Panc1 (cell line): ENCODE measurements around the gene ITLN1. TPM values are rescaled to one million over a fixed set of nuclear protein-coding genes. Genes with fewer than 3 reads are reported as not detected.

Experiments used
- ATAC-seq: fragments of 200-7000 bp; cut with Tn5 transposase; 2 replicates; pipeline ENCODE4 v1.9.1; 2020; ENCODE audit warnings: mild to moderate bottlenecking, moderate library complexity
- BruUV-seq: library from RNA; stranded (reverse); fragments of 400-500 nt; replicated peaks from 2 replicates; lab custom pipeline; 2021; lab: Mats Ljungman, UMichigan
- CTCF ChIA-PET: fragments of 300-600 bp; sonication (Branson Sonifier 250); formaldehyde crosslinking; loops from one replicate; lab custom pipeline; 2022; ENCODE audit warnings: antibody characterized with exemption; lab: Charles Lee
- POLR2A ChIA-PET: fragments of 300-600 bp; sonication (Branson Sonifier 250); formaldehyde crosslinking; loops from one replicate; lab custom pipeline; 2022; ENCODE audit warnings: antibody characterized with exemption; lab: Charles Lee
- DNase-seq: peaks from one replicate; pipeline ENCODE4 v3.0.0-alpha.2; 2010; ENCODE audit warnings: low read depth, low spot score
- H3K27ac ChIP-seq: 2 replicates; pipeline ENCODE4 v1.5.1; 2011; ENCODE audit warnings: mild to moderate bottlenecking, low read length, inconsistent platforms
- H3K27me3 ChIP-seq: fragments of 200-500 bp; sonication (Bioruptor generic); 2 replicates; pipeline ENCODE4 v1.6.0; 2014; ENCODE audit warnings: low read length, inconsistent platforms; ENCODE audit not compliant: control insufficient read depth, insufficient read depth
- H3K36me3 ChIP-seq: fragments of 200-500 bp; sonication (Bioruptor generic); 2 replicates; pipeline ENCODE4 v1.5.1; 2014; ENCODE audit warnings: inconsistent platforms, mild to moderate bottlenecking, low read length, moderate library complexity; ENCODE audit not compliant: control insufficient read depth, insufficient read depth
- H3K4me1 ChIP-seq: 2 replicates; pipeline ENCODE4 v1.5.1; 2011; ENCODE audit warnings: inconsistent platforms, mild to moderate bottlenecking, low read length, moderate library complexity; ENCODE audit not compliant: control insufficient read depth, insufficient read depth
- H3K4me3 ChIP-seq, 2 experiments: 2 replicates each; pipeline ENCODE4 v1.5.1; 2011 to 2012; ENCODE audit warnings: low read depth in 2 of 2, low read length in 2 of 2, mild to moderate bottlenecking in 2 of 2, inconsistent platforms in 1 of 2, moderate library complexity in 1 of 2
- H3K9me3 ChIP-seq: fragments of 200-500 bp; sonication (Bioruptor generic); 2 replicates; pipeline ENCODE4 v1.5.1; 2014; ENCODE audit warnings: low read depth, mild to moderate bottlenecking, inconsistent platforms, low read length, moderate library complexity; ENCODE audit not compliant: control insufficient read depth, insufficient read depth
- POLR2AphosphoS5 ChIP-seq: IDR thresholded peaks from 2 replicates; pipeline ENCODE4 v1.6.1; 2012; ENCODE audit warnings: mild to moderate bottlenecking, low read depth, low read length, moderate library complexity
- SIN3A ChIP-seq: IDR thresholded peaks from 2 replicates; pipeline ENCODE4 v1.6.1; 2012; ENCODE audit warnings: low read depth, mild to moderate bottlenecking, low read length, moderate library complexity, borderline replicate concordance; ENCODE audit not compliant: insufficient read depth
- TCF7L2 ChIP-seq: IDR thresholded peaks from 2 replicates; pipeline ENCODE4 v1.6.1; 2011; ENCODE audit warnings: mild to moderate bottlenecking, low read depth, low read length, inconsistent platforms
- in situ Hi-C: cut with HindIII; loops from 2 replicates; pipeline ENCODE4 v1.10.0; 2016; ENCODE audit warnings: low sequenced_read_pairs, low pct_unique_long_range_greater_than_20kb
- intact Hi-C: fragments of 100-400 bp; cut with micrococcal nuclease; formaldehyde crosslinking; loops from one replicate; pipeline ENCODE4 v1.10.0; 2022; ENCODE audit not compliant: unreplicated experiment
- total RNA-seq: library from RNA; stranded (reverse); gene quantifications from one replicate; pipeline ENCODE4 v1.2.1, GENCODE V29; 2021; ENCODE audit not compliant: unreplicated experiment
- TF ChIP-seq, protein P1 (sequence below): fragments of 450-650 bp; IDR thresholded peaks from 2 replicates; pipeline ENCODE4 v1.5.1; 2017; ENCODE audit warnings: mild to moderate bottlenecking
- TF ChIP-seq, protein P2 (sequence below), 2 experiments: IDR thresholded peaks; 2 replicates each; pipeline ENCODE4 v1.6.1; 2011 to 2012; ENCODE audit warnings: low read depth in 2 of 2, control low read depth in 1 of 2, low read length in 1 of 2, mild to moderate bottlenecking in 1 of 2, moderate library complexity in 1 of 2; ENCODE audit not compliant: insufficient read depth in 1 of 2

The ITLN1 gene
- total RNA-seq, 1 experiment from 2014 or later: not detected

DNA sequence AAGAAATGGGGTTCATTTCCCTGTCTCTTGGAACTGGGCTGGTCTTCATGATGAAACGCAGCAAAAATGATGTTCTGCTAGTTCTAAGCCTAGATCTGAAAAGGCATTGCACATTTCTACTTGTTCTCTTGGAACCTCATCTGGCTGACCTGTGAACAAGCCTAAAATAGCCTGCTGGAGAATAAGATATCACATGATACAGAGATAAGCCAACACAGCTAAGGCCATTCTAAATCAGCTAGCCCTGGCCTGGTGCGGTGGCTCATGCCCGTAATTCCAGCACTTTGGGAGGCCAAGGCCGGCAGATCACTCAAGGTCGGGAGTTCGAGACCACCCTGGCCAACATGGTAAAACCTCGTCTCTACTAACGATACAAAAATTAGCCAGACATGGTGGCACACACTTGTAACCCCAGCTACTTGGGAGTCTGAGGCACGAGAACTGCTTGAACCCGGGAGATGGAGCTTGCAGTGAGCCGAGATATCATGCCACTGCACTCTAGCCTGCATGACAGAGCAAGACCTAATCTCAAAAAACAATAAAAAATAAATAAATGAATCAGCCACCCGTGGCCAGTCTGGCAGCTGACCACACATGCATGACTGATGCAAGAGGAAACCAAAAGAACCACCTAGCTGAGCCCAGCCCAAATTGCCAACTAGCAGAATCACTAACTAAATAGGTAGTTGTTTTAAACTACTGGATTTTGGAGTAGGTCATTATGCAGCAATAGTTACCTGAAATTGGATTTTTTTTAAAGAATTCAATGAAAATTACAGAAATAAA, 40.3 kb downstream of the ITLN1 start:
- ChIA-PET POLR2A (no interaction called here), CTCF (no interaction called here)
- H3K9me3 ChIP-seq: no peaks in the 10 kb centered on the region
- BruUV-seq: no TSS peak
- H3K36me3 ChIP-seq: no peaks in the 10 kb centered on the region
- TF ChIP-seq, protein P1, sequence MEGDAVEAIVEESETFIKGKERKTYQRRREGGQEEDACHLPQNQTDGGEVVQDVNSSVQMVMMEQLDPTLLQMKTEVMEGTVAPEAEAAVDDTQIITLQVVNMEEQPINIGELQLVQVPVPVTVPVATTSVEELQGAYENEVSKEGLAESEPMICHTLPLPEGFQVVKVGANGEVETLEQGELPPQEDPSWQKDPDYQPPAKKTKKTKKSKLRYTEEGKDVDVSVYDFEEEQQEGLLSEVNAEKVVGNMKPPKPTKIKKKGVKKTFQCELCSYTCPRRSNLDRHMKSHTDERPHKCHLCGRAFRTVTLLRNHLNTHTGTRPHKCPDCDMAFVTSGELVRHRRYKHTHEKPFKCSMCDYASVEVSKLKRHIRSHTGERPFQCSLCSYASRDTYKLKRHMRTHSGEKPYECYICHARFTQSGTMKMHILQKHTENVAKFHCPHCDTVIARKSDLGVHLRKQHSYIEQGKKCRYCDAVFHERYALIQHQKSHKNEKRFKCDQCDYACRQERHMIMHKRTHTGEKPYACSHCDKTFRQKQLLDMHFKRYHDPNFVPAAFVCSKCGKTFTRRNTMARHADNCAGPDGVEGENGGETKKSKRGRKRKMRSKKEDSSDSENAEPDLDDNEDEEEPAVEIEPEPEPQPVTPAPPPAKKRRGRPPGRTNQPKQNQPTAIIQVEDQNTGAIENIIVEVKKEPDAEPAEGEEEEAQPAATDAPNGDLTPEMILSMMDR: no peak
- TF ChIP-seq SIN3A (no peak), TCF7L2 (no peak), POLR2AphosphoS5 (no peak)
- TF ChIP-seq, protein P2, sequence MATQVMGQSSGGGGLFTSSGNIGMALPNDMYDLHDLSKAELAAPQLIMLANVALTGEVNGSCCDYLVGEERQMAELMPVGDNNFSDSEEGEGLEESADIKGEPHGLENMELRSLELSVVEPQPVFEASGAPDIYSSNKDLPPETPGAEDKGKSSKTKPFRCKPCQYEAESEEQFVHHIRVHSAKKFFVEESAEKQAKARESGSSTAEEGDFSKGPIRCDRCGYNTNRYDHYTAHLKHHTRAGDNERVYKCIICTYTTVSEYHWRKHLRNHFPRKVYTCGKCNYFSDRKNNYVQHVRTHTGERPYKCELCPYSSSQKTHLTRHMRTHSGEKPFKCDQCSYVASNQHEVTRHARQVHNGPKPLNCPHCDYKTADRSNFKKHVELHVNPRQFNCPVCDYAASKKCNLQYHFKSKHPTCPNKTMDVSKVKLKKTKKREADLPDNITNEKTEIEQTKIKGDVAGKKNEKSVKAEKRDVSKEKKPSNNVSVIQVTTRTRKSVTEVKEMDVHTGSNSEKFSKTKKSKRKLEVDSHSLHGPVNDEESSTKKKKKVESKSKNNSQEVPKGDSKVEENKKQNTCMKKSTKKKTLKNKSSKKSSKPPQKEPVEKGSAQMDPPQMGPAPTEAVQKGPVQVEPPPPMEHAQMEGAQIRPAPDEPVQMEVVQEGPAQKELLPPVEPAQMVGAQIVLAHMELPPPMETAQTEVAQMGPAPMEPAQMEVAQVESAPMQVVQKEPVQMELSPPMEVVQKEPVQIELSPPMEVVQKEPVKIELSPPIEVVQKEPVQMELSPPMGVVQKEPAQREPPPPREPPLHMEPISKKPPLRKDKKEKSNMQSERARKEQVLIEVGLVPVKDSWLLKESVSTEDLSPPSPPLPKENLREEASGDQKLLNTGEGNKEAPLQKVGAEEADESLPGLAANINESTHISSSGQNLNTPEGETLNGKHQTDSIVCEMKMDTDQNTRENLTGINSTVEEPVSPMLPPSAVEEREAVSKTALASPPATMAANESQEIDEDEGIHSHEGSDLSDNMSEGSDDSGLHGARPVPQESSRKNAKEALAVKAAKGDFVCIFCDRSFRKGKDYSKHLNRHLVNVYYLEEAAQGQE (IDR thresholded peaks at IDR 0.05; ENCODE audit: insufficient read depth in 1 of 2, low read depth in 2 of 2, low read length in 1 of 2): no peak
- H3K27me3 ChIP-seq: peaks cover 4% of the 10 kb centered on the region; the same call in 1 of the 2 replicates
- H3K4me1 ChIP-seq: no peaks in the 10 kb centered on the region
- no peak for DNase-seq
- H3K4me3 ChIP-seq: no peak overlapping the region
- no peak for ATAC-seq
- no peak overlapping the region for H3K27ac ChIP-seq
- in situ Hi-C loops: no loop called here
- intact Hi-C loops: no loop called here

DNA sequence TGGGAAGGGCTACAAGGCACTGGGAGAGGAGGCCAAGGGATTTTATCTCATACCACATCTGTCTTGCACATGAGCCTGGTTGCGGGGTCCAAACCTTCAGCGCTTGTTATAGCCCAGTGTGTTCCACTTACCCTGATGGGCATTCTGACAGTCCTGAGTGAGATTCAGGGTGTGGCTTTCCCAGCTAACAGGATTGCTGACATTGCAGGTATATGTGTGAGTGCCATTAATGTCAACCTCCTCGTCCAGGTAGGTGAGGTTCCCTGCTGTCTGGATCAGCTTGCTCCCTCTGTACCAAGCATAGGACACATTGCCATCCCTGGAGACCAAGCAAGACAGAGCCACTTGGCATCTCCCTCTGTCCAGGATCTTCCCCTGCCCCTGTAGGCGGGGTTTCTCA, 43.9 kb downstream of the ITLN1 start:
- intact Hi-C loops: no loop called here
- Histone ChIP-seq H3K27ac (no peak overlapping the region), H3K9me3 (no peaks in the 10 kb centered on the region), H3K4me1 (no peaks in the 10 kb centered on the region), H3K4me3 (no peak overlapping the region), H3K36me3 (no peaks in the 10 kb centered on the region), H3K27me3 (peaks cover 11% of the 10 kb centered on the region)
- TF ChIP-seq, protein P2 (IDR thresholded peaks at IDR 0.05; ENCODE audit: insufficient read depth in 1 of 2, low read depth in 2 of 2, low read length in 1 of 2): no peak
- TF ChIP-seq TCF7L2 (no peak), SIN3A (no peak)
- TF ChIP-seq, protein P1: no peak
- ATAC-seq: no peak
- in situ Hi-C loops: no loop called here
- no TSS peak for BruUV-seq
- CTCF ChIA-PET: no interaction called here
- DNase-seq: no peak
- POLR2A ChIA-PET: no interaction called here
